ENCODE data around the gene ARHGAP33. TPM values are rescaled to one million over a fixed set of nuclear protein-coding genes. Genes with fewer than 3 reads are reported as not detected.
A peak's percentile ranks its signal among the peaks of the same experiment; 100 is the strongest.

Gene ARHGAP33
- total RNA-seq, 1 experiment from 2014 or later, result 43.9 TPM

DNA sequence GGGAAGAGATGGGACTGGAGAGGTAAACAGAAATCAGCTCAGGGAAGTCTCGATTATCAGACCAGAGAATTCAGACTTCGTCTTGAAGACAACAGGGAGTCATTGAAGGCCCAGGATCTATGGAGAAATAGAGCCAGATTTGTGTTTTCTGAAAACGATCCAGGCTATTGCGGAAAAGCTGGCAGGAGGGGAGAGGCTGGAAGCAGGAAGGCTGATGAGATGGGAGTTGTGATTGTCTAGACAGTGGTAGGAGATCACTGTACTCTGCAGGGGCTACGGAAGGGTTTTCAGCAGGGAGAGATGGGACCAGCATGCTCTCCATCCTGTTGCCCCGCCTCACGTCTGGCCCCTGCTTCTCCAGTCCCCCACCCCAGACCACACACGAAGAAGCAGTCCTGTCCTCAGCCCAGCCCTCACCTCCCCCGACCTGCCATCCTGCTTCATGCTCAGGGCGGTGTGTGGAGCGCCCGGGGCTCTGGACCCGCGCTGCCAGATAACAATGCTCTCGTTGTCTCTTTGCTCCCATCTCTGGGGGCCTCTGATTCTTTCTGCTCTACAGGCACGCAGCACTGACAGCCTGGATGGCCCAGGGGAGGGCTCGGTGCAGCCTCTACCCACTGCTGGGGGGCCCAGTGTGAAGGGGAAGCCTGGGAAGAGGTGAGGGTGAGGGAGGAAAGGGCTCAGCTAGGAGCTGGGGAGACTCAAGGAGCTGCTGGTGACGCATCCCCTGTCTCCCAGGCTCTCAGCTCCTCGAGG is 1.9 kb downstream of the ARHGAP33 start (continued):
- TF ChIP-seq, protein P1, sequence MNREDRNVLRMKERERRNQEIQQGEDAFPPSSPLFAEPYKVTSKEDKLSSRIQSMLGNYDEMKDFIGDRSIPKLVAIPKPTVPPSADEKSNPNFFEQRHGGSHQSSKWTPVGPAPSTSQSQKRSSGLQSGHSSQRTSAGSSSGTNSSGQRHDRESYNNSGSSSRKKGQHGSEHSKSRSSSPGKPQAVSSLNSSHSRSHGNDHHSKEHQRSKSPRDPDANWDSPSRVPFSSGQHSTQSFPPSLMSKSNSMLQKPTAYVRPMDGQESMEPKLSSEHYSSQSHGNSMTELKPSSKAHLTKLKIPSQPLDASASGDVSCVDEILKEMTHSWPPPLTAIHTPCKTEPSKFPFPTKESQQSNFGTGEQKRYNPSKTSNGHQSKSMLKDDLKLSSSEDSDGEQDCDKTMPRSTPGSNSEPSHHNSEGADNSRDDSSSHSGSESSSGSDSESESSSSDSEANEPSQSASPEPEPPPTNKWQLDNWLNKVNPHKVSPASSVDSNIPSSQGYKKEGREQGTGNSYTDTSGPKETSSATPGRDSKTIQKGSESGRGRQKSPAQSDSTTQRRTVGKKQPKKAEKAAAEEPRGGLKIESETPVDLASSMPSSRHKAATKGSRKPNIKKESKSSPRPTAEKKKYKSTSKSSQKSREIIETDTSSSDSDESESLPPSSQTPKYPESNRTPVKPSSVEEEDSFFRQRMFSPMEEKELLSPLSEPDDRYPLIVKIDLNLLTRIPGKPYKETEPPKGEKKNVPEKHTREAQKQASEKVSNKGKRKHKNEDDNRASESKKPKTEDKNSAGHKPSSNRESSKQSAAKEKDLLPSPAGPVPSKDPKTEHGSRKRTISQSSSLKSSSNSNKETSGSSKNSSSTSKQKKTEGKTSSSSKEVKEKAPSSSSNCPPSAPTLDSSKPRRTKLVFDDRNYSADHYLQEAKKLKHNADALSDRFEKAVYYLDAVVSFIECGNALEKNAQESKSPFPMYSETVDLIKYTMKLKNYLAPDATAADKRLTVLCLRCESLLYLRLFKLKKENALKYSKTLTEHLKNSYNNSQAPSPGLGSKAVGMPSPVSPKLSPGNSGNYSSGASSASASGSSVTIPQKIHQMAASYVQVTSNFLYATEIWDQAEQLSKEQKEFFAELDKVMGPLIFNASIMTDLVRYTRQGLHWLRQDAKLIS (CRISPR knock-in tag; IDR thresholded peaks at IDR 0.05; ENCODE audit: borderline replicate concordance), result no peak
- TF ChIP-seq, protein P2, sequence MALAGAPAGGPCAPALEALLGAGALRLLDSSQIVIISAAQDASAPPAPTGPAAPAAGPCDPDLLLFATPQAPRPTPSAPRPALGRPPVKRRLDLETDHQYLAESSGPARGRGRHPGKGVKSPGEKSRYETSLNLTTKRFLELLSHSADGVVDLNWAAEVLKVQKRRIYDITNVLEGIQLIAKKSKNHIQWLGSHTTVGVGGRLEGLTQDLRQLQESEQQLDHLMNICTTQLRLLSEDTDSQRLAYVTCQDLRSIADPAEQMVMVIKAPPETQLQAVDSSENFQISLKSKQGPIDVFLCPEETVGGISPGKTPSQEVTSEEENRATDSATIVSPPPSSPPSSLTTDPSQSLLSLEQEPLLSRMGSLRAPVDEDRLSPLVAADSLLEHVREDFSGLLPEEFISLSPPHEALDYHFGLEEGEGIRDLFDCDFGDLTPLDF (CRISPR knock-in tag; IDR thresholded peaks at IDR 0.05), result no peak
- TF ChIP-seq, protein P3, sequence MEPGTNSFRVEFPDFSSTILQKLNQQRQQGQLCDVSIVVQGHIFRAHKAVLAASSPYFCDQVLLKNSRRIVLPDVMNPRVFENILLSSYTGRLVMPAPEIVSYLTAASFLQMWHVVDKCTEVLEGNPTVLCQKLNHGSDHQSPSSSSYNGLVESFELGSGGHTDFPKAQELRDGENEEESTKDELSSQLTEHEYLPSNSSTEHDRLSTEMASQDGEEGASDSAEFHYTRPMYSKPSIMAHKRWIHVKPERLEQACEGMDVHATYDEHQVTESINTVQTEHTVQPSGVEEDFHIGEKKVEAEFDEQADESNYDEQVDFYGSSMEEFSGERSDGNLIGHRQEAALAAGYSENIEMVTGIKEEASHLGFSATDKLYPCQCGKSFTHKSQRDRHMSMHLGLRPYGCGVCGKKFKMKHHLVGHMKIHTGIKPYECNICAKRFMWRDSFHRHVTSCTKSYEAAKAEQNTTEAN (CRISPR knock-in tag; IDR thresholded peaks at IDR 0.05), result no peak
- TF ChIP-seq FOXK1 (CRISPR knock-in tag; IDR thresholded peaks at IDR 0.05) (peak; percentile 42; the same call in 1 of the 2 replicates), PRRX2 (CRISPR knock-in tag; IDR thresholded peaks at IDR 0.05) (no peak), ZNF219 (CRISPR knock-in tag; IDR thresholded peaks at IDR 0.05; ENCODE audit: borderline replicate concordance) (no peak), JAZF1 (CRISPR knock-in tag; IDR thresholded peaks at IDR 0.05) (no peak), SMAD4 (CRISPR knock-in tag; IDR thresholded peaks at IDR 0.05) (no peak)
- TF ChIP-seq, protein P4, sequence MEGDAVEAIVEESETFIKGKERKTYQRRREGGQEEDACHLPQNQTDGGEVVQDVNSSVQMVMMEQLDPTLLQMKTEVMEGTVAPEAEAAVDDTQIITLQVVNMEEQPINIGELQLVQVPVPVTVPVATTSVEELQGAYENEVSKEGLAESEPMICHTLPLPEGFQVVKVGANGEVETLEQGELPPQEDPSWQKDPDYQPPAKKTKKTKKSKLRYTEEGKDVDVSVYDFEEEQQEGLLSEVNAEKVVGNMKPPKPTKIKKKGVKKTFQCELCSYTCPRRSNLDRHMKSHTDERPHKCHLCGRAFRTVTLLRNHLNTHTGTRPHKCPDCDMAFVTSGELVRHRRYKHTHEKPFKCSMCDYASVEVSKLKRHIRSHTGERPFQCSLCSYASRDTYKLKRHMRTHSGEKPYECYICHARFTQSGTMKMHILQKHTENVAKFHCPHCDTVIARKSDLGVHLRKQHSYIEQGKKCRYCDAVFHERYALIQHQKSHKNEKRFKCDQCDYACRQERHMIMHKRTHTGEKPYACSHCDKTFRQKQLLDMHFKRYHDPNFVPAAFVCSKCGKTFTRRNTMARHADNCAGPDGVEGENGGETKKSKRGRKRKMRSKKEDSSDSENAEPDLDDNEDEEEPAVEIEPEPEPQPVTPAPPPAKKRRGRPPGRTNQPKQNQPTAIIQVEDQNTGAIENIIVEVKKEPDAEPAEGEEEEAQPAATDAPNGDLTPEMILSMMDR (IDR thresholded peaks at IDR 0.05), result no peak

DNA sequence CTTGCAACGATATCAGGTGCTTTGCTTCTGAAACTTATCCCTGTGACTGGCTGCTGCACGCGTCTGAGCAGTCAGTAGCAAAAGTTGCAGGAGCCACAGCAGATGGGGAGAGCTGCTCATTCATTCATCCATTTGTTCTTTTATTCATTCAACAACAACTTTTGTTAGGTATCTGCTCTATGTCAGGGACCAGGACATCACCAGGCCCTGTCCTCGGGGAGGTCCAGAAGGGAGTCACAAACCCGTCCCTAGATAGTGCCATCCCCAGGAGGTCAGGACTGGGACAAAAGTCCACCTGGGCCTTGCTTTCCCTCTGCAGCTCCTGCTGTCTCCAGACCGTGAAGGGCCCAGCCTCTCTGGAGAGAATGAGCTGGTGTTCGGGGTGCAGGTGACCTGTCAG is 2.6 kb downstream of the ARHGAP33 start:
- CTCF ChIA-PET, result interaction anchor here (0.5 to 1.4 kb wide), 3 partner anchors 30 to 624 kb away, joined by 3 to 5 read pairs (median 3); partner anchors contain the start of genes FXYD5 and LIN37

DNA sequence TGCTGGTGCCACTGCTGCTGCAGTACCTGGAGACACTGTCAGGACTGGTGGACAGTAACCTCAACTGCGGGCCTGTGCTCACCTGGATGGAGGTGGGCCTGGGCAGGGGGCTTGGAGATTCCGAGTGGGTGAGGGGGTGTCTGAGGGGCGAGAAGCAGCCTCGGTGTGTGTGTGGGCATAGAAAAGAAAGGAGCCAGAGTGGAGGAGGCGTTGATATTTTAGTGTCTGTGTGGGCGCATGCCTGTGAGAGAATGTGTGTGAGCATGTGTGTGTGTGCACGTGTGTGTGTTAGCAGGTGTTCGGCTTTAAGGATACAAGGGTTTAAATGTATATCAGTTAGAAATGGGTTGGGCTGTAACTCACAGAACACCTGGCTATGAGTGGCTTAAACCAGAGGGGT is 3.7 kb downstream of the ARHGAP33 start:
- peaks cover 47% of the 10 kb centered on the region for H3K4me1 Mint-ChIP-seq
- ATAC-seq (no peak), DNase-seq (ENCODE audit: low spot score) (no peak)
- no peak overlapping the region for H3K4me3 Mint-ChIP-seq
- H3K9me3 Mint-ChIP-seq, result no peaks in the 10 kb centered on the region
- H3K27me3 Mint-ChIP-seq (ENCODE audit: low read depth), result peaks cover 20% of the 10 kb centered on the region
- no peaks in the 10 kb centered on the region for H3K36me3 Mint-ChIP-seq
- ChIA-PET CTCF (no interaction called here), POLR2A (no interaction called here)
- H3K27ac Mint-ChIP-seq, result no peak overlapping the region
- no peak for TF ChIP-seq JUN (CRISPR knock-in tag; IDR thresholded peaks at IDR 0.05)
- TF ChIP-seq, protein P5, sequence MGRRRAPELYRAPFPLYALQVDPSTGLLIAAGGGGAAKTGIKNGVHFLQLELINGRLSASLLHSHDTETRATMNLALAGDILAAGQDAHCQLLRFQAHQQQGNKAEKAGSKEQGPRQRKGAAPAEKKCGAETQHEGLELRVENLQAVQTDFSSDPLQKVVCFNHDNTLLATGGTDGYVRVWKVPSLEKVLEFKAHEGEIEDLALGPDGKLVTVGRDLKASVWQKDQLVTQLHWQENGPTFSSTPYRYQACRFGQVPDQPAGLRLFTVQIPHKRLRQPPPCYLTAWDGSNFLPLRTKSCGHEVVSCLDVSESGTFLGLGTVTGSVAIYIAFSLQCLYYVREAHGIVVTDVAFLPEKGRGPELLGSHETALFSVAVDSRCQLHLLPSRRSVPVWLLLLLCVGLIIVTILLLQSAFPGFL (CRISPR knock-in tag; IDR thresholded peaks at IDR 0.05; ENCODE audit: borderline replicate concordance), result no peak
- TF ChIP-seq, protein P6, sequence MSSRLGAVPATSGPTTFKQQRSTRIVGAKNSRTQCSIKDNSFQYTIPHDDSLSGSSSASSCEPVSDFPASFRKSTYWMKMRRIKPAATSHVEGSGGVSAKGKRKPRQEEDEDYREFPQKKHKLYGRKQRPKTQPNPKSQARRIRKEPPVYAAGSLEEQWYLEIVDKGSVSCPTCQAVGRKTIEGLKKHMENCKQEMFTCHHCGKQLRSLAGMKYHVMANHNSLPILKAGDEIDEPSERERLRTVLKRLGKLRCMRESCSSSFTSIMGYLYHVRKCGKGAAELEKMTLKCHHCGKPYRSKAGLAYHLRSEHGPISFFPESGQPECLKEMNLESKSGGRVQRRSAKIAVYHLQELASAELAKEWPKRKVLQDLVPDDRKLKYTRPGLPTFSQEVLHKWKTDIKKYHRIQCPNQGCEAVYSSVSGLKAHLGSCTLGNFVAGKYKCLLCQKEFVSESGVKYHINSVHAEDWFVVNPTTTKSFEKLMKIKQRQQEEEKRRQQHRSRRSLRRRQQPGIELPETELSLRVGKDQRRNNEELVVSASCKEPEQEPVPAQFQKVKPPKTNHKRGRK (CRISPR knock-in tag; IDR thresholded peaks at IDR 0.05; ENCODE audit: borderline replicate concordance), result no peak
- no peak for TF ChIP-seq SMAD3 (CRISPR knock-in tag; IDR thresholded peaks at IDR 0.05; ENCODE audit: borderline replicate concordance)
- no peak for TF ChIP-seq TP53 (CRISPR knock-in tag; IDR thresholded peaks at IDR 0.05)
- TF ChIP-seq, protein P7, sequence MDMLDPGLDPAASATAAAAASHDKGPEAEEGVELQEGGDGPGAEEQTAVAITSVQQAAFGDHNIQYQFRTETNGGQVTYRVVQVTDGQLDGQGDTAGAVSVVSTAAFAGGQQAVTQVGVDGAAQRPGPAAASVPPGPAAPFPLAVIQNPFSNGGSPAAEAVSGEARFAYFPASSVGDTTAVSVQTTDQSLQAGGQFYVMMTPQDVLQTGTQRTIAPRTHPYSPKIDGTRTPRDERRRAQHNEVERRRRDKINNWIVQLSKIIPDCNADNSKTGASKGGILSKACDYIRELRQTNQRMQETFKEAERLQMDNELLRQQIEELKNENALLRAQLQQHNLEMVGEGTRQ (CRISPR knock-in tag; IDR thresholded peaks at IDR 0.05), result no peak

More for the DNA sequence above, 2.6 kb downstream of the ARHGAP33 start:
- Mint-ChIP-seq H3K36me3 (no peaks in the 10 kb centered on the region), H3K9me3 (no peaks in the 10 kb centered on the region), H3K27me3 (ENCODE audit: low read depth) (peaks cover 23% of the 10 kb centered on the region), H3K4me3 (peak overlapping the region; percentile 70; the same call in 1 of the 2 replicates), H3K27ac (no peak overlapping the region), H3K4me1 (peaks cover 38% of the 10 kb centered on the region)
- POLR2A ChIA-PET, result no interaction called here
- no peak for TF ChIP-seq ZNF219 (CRISPR knock-in tag; IDR thresholded peaks at IDR 0.05; ENCODE audit: borderline replicate concordance)
- no peak for TF ChIP-seq SOX15 (CRISPR knock-in tag; IDR thresholded peaks at IDR 0.05)
- TF ChIP-seq, protein P8, sequence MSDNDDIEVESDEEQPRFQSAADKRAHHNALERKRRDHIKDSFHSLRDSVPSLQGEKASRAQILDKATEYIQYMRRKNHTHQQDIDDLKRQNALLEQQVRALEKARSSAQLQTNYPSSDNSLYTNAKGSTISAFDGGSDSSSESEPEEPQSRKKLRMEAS (CRISPR knock-in tag; IDR thresholded peaks at IDR 0.05), result no peak
- TF ChIP-seq CREB1 (CRISPR knock-in tag; IDR thresholded peaks at IDR 0.05), result no peak
- TF ChIP-seq RORB (CRISPR knock-in tag; IDR thresholded peaks at IDR 0.05), result no peak
- TF ChIP-seq FOXJ3 (CRISPR knock-in tag; IDR thresholded peaks at IDR 0.05; ENCODE audit: borderline replicate concordance), result no peak
- no peak for TF ChIP-seq ETV6 (CRISPR knock-in tag; IDR thresholded peaks at IDR 0.05)
- TF ChIP-seq, protein P9, sequence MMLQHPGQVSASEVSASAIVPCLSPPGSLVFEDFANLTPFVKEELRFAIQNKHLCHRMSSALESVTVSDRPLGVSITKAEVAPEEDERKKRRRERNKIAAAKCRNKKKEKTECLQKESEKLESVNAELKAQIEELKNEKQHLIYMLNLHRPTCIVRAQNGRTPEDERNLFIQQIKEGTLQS (CRISPR knock-in tag; conservative IDR thresholded peaks at IDR 0.05), result no peak
- no peak for ATAC-seq
- DNase-seq (ENCODE audit: low spot score), result no peak

Measured in WTC11 (cell line).